Astrocyte of the cerebellum (primary cell): Measurements from ENCODE around the gene FAM43A.

Experiments
- DNase-seq: peaks from one replicate; pipeline ENCODE4 v3.0.0-alpha.2; 2011; ENCODE audit warnings: low read depth
- H3K4me3 ChIP-seq: 2 replicates; pipeline ENCODE4 v1.5.1; 2011; ENCODE audit warnings: mild to moderate bottlenecking, low read depth, low read length, moderate library complexity
- in situ Hi-C: cut with HindIII; loops from 2 replicates; pipeline ENCODE4 v1.10.0; 2017; ENCODE audit warnings: low sequenced_read_pairs
- TF ChIP-seq, protein P1 (sequence below): IDR thresholded peaks from 2 replicates; pipeline ENCODE4 v1.5.1; 2012; ENCODE audit warnings: low read length, low read depth, moderate library complexity, mild to moderate bottlenecking; ENCODE audit errors: missing control alignments

FAM43A gene

GRCh38 chr3:194682694-194683310, 2.9 kb upstream of the FAM43A start:
- in situ Hi-C loops = loop anchor here (5.0 kb wide), 1 partner anchor 574 kb away; no protein-coding TSS in a partner anchor
- TF ChIP-seq, protein P1, sequence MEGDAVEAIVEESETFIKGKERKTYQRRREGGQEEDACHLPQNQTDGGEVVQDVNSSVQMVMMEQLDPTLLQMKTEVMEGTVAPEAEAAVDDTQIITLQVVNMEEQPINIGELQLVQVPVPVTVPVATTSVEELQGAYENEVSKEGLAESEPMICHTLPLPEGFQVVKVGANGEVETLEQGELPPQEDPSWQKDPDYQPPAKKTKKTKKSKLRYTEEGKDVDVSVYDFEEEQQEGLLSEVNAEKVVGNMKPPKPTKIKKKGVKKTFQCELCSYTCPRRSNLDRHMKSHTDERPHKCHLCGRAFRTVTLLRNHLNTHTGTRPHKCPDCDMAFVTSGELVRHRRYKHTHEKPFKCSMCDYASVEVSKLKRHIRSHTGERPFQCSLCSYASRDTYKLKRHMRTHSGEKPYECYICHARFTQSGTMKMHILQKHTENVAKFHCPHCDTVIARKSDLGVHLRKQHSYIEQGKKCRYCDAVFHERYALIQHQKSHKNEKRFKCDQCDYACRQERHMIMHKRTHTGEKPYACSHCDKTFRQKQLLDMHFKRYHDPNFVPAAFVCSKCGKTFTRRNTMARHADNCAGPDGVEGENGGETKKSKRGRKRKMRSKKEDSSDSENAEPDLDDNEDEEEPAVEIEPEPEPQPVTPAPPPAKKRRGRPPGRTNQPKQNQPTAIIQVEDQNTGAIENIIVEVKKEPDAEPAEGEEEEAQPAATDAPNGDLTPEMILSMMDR = peak; percentile 90
- no peak overlapping the region for H3K4me3 ChIP-seq
- peak; percentile 81 for DNase-seq

- TF ChIP-seq, protein P1 = no peak
- H3K4me3 ChIP-seq = no peak overlapping the region
- DNase-seq = no peak
- in situ Hi-C loops = loop anchor here (5.0 kb wide), 1 partner anchor 574 kb away; no protein-coding TSS in a partner anchor
Measured at GRCh38 chr3:194683380-194683779, 2.3 kb upstream of the FAM43A start.

DNA sequence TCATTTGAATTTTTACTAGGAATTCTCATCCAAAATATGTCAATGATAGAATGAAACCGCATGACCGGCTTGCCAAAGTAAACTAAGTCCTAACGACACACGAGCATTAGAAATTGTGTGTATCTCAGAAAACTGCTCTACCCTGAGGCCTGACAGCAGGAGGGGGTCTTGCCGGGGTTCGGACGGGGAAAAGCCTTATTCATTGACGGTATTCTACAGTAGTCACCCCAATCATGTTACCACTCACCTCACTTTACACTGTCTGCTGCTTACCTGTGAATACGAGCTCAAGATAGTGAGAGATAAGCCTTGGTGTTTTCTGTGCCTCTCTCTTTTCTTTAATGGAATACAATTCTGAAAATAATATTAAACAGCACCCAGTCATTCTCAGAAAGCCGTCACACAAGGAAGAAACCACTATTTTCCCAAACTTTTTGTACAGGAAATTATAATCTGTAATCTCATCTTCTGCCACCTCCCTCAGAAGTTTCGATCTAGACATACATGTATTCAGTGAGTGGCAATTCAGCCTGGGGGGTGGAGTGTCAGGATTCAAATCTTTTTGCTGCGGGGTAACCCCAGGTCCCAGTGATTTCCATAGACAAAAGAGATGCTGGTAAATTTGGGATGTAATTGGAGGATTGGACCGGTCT, 492 bp upstream of the FAM43A start:
- in situ Hi-C loops = no loop called here
- no peak for DNase-seq
- H3K4me3 ChIP-seq = peak overlapping the region; percentile 70
- TF ChIP-seq, protein P1 = no peak

DNA sequence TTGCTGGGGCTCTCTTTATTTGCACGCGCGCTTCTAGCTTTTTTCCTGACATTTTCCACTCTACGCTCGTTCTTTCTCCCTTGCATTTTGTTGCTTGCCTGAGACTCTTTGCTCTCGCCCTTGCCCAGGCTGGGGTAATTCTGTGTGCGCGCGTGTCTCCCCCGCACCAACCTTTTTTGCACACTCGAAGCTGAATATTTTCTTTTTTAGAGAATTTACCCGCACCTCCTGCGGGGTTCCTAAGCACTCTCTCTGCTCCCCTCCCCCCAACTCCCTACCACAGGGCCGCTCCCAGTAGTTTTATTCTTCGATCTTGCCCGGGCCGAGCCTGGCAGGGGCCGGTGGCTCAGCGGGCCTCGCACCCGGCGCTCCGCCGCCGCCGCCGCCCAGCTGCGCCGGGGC, 732 bp downstream of the FAM43A start:
- DNase-seq = no peak
- in situ Hi-C loops = no loop called here
- TF ChIP-seq, protein P1 = no peak
- peak overlapping the region; percentile 70 for H3K4me3 ChIP-seq

- in situ Hi-C loops = no loop called here
- no peak for DNase-seq
- H3K4me3 ChIP-seq = peak overlapping the region; percentile 70
- TF ChIP-seq, protein P1 = no peak
Measured at GRCh38 chr3:194686816-194687637, 1.3 kb downstream of the FAM43A start.

GRCh38 chr3:194687638-194688199, 2.0 kb downstream of the FAM43A start:
- TF ChIP-seq, protein P1 = peak; percentile 11
- no peak for DNase-seq
- in situ Hi-C loops = no loop called here
- H3K4me3 ChIP-seq = peak overlapping the region; percentile 70
